ENCODE measurements around the gene SMIM10L2A.
"Not testable (repeated sequence)": the region's sequence is repeated elsewhere in the genome, so short reads cannot be mapped to it uniquely, and the experiment has no call there.

The SMIM10L2A gene

GRCh38 chrX:135453381-135453780 lies 31.6 kb downstream of the SMIM10L2A start:
- H3K4me3 ChIP-seq (ENCODE audit: low read depth, low read length): no peak overlapping the region
- H3K27me3 ChIP-seq (ENCODE audit: insufficient read depth, low read depth, severe bottlenecking): peaks cover 27% of the 10 kb centered on the region
- H3K9me3 ChIP-seq (ENCODE audit: severe bottlenecking): no peaks in the 10 kb centered on the region
- no peak overlapping the region for H3K27ac ChIP-seq
- H3K36me3 ChIP-seq: no peaks in the 10 kb centered on the region
- DNase-seq: no peak
- 0 out of 2 replicates have a peak, but pooled peaks have one; percentile 14 for TF ChIP-seq CTCF (IDR thresholded peaks at IDR 0.05; ENCODE audit: low read depth, low read length)

- H3K9me3 ChIP-seq (ENCODE audit: severe bottlenecking): no peaks in the 10 kb centered on the region
- TF ChIP-seq CTCF (IDR thresholded peaks at IDR 0.05; ENCODE audit: low read depth, low read length): no peak
- DNase-seq: no peak
- peaks cover 16% of the 10 kb centered on the region for H3K27me3 ChIP-seq (ENCODE audit: insufficient read depth, low read depth, severe bottlenecking)
- H3K27ac ChIP-seq: no peak overlapping the region
- no peak overlapping the region for H3K4me3 ChIP-seq (ENCODE audit: low read depth, low read length)
- H3K36me3 ChIP-seq: no peaks in the 10 kb centered on the region
These were observed 33.1 kb downstream of the SMIM10L2A start for GRCh38 chrX:135454816-135455215.

- peaks cover 46% of the 10 kb centered on the region for H3K27me3 ChIP-seq (ENCODE audit: insufficient read depth, low read depth, severe bottlenecking)
These were observed 40.0 kb downstream of the SMIM10L2A start for GRCh38 chrX:135461756-135462155.

GRCh38 chrX:135463937-135464336 lies 42.2 kb downstream of the SMIM10L2A start:
- Histone ChIP-seq H3K36me3 (no peaks in the 10 kb centered on the region), H3K27me3 (ENCODE audit: insufficient read depth, low read depth, severe bottlenecking) (peaks cover 60% of the 10 kb centered on the region), H3K4me3 (ENCODE audit: low read depth, low read length) (no peak overlapping the region), H3K27ac (no peak overlapping the region), H3K9me3 (ENCODE audit: severe bottlenecking) (no peaks in the 10 kb centered on the region)
- peak; percentile 26 for TF ChIP-seq CTCF (IDR thresholded peaks at IDR 0.05; ENCODE audit: low read depth, low read length)
- no peak for DNase-seq

More at GRCh38 chrX:135461756-135462155, 40.0 kb downstream of the SMIM10L2A start:
- not testable (repeated sequence) for H3K27ac ChIP-seq; H3K36me3 ChIP-seq; DNase-seq; H3K4me3 ChIP-seq (ENCODE audit: low read depth, low read length); H3K9me3 ChIP-seq (ENCODE audit: severe bottlenecking)

GRCh38 chrX:135476378-135476777 lies 54.6 kb downstream of the SMIM10L2A start:
- no peak overlapping the region for H3K4me3 ChIP-seq (ENCODE audit: low read depth, low read length)
- H3K9me3 ChIP-seq (ENCODE audit: severe bottlenecking): no peaks in the 10 kb centered on the region
- peaks cover 27% of the 10 kb centered on the region for H3K27me3 ChIP-seq (ENCODE audit: insufficient read depth, low read depth, severe bottlenecking)
- no peak for DNase-seq
- no peak overlapping the region for H3K27ac ChIP-seq
- no peaks in the 10 kb centered on the region for H3K36me3 ChIP-seq
- TF ChIP-seq CTCF (IDR thresholded peaks at IDR 0.05; ENCODE audit: low read depth, low read length): no peak

GRCh38 chrX:135477576-135477975 lies 55.8 kb downstream of the SMIM10L2A start:
- H3K36me3 ChIP-seq: no peaks in the 10 kb centered on the region
- peak; percentile 39 for DNase-seq
- peak; percentile 68 for TF ChIP-seq CTCF (IDR thresholded peaks at IDR 0.05; ENCODE audit: low read depth, low read length)
- no peaks in the 10 kb centered on the region for H3K9me3 ChIP-seq (ENCODE audit: severe bottlenecking)
- H3K27me3 ChIP-seq (ENCODE audit: insufficient read depth, low read depth, severe bottlenecking): peaks cover 27% of the 10 kb centered on the region
- H3K4me3 ChIP-seq (ENCODE audit: low read depth, low read length): no peak overlapping the region
- no peak overlapping the region for H3K27ac ChIP-seq
